Suppressor macrophage treated with lipopolysaccharide for 4 hours (primary cell): ENCODE data around the gene CAMK2G.

ENCODE experiments used
- DNase-seq: peaks from one replicate; pipeline ENCODE4 v3.0.0-alpha.2; 2020

CAMK2G gene

GRCh38 chr10:73859428-73859783, 14.9 kb downstream of the CAMK2G start:
- no peak for DNase-seq

DNA sequence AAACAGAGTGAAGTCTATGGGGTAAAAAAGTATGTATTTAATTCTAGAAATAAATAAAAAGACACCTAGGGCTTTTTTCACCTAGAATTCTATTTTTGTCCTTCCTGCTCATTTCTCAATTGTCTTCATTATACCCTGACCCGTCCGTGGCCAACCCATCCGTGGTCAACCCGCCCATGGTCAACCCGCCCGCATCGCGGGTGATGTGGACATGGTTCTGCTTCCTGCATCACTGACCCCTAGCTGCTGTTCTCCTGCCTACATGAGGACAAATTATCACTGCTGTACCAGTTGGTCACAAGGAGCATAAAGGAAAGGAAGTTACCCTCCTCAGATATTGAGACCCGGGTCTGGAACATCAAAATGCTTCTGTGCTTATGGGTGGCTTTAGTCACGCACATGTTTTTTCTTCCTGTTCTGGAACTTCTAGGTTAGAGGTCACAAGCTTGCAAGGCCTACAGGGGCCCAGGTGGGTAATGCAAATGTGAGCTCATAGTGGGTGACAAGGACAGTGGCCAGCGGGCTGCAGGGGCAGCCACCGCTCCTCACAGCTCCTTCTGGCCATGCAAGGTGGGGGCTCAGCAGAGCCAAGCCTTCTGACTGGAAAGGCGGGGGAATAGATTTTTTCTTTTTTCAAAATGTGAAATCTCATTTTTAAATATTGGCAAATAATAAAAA, 15.5 kb downstream of the CAMK2G start:
- no peak for DNase-seq

DNA sequence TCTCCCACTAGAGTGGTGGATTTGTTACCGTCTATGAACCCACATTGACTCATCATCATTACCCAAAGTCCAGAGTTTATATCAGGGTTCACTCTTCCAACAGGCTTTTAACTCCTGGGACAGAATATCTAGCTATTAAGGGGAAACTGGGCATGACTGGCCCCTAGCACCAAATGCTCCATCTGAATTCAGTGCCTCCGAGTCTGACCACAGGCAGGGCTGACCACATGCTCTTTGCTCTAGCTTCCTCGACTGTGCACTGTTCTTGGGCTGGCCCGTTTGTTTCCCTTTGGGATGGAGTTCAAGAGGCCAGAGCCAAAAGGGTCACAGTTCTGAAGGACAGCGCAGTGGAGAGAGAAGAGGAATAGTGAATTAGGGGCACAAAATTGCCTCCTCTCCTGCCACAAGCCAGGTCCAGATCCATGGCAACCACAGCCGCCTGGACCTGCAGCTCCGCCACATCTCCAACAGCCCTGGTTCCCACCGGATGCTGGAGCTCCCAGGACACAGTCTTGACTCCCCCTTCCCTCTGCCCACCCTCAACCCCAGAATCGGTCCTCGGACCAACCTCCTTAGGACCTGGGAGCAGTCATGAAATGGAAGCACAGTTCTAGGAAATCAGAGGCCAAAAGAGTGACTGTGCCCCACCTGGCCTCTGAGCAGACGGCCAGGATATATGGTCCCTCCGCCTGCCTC, 16.2 kb downstream of the CAMK2G start:
- DNase-seq: no peak

DNA sequence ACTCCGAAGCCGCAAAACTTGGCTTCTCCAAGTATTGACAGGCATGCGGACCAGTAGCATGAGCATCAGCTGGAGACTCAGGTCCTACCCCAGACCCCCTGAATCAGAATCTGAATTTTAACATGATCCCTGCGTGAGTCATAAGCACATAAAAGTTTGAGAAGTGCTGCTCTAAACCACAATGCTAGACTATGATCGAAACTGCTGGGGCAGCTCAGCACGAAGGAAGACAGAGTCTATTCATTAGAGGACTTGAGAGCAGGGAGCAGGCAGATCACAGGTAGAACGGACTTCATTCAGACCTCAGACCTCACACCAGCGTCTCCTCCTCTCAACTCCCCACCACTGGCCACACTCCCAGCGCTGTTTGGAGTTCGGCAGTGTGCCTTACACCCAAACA, 16.9 kb downstream of the CAMK2G start:
- peak; percentile 33 for DNase-seq

DNA sequence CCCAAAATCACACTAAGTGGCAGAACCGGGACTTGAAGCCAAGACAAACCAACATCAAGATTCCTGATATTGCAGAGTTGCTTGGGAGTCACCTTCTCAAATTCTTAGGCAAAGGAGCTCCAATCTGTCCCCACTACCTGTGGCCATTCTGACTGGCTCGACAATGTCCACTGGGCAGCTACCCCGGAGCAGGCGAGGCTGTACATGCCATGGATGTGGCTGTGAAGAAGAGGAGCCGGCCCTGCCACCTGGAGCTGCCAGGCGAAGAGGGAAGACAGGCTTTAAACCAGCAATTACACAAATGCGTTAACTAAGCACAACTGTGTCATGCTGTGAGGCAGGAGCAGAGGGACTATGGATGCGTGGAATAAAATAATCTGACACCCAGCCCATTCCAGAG, 18.1 kb downstream of the CAMK2G start:
- no peak for DNase-seq

DNA sequence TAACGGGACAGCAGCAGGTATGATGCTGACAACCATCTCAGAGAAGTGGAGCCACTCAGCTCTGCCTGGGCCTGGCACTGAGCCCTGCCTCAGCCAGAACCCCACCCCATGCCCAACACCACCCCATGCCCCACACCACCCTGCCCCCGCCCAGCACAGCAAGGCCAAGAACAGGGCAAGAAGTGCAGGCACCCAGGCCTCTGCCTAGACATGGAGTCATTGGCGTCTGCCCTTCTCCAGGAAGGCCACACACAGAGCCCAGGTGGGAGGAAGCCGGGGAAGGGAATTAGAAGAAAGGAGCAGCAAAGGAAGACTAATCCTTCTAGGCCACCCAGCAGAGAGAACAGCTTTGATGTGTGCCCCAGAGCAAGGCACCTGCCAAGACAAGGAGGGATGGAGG, 18.9 kb downstream of the CAMK2G start:
- DNase-seq: no peak

DNA sequence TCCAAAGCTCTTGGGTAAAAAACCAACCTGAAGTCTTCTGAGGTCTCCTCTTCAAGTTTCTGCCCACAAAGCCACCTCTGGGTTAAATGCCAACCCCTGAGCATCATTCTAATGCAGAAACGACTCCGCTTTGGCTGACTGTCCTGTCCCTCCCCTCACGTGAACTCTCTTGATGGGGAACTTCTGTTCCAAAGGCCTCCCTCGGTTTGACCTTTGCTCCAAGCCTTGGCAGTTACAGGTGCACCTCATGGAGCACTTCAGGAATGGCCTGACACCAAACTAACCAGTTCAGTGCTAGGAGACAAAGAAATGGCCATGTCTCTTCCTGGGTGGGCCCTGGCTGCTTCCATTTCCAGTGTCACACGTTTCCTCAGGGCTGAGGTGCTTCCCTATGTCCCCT, 20.0 kb downstream of the CAMK2G start:
- DNase-seq: no peak

- DNase-seq: no peak
Measured at GRCh38 chr10:73853196-73853595, 21.2 kb downstream of the CAMK2G start.

DNA sequence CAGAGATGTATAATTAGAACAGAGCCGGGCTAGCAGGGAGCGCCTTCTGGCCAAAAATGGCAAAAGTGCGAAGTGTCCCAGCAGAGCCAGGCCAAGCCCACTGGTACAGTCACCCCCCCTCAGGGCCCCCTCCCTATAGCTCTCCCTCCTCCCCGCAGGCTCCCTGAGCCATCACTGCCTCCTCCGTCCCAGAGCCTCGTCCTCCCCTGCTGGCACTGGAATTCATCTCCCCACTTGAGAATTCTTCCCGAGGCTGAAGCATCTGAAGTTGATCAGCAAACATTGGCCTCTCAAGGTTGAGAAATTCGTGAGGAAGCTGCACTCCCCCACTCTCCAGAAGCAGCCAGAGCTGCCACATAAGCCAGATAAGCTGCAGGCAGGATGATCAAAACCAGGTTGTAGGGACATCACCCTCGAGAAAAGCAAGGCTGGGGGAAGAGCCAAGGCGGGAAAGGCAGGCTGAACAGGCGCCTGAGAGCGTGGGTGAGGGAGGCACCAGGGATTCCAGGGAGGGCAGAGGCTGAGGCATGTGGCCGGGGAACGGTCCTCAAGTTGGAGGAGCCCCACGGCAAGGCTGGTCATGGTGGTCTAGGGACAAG, 23.4 kb downstream of the CAMK2G start:
- no peak for DNase-seq

GRCh38 chr10:73850211-73850610, 24.1 kb downstream of the CAMK2G start:
- no peak for DNase-seq

DNA sequence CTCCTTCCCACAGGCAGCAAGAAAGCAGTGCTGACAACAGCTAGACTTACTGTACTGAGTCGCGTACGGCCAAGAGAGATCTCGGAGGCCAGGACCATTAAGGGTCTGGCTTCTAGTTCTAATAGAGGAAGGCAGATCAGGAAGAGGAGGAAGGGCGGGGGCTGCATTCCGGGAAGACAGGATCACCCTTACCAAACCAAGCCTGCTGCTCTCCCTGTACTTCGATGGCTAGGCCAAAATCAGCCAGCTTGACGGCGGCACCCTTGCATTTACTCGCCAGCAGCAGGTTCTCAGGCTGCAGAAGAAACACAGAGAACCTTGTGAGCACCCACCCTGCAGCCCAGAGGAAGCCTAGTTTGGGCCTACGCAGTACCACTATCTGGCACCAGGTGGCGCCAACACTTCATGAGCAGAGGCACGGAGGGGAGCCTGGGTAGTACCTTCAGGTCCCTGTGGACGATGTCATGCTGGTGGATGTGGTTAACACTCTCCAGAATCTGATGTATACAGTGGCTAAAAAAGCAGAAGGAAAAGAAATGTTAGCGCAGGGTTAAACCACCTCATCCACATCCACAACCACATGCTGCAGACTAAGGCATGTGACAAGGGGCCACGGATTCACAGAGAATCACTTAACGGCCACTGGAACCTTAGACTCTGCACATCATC, 25.4 kb downstream of the CAMK2G start:
- DNase-seq: peak; percentile 91

DNA sequence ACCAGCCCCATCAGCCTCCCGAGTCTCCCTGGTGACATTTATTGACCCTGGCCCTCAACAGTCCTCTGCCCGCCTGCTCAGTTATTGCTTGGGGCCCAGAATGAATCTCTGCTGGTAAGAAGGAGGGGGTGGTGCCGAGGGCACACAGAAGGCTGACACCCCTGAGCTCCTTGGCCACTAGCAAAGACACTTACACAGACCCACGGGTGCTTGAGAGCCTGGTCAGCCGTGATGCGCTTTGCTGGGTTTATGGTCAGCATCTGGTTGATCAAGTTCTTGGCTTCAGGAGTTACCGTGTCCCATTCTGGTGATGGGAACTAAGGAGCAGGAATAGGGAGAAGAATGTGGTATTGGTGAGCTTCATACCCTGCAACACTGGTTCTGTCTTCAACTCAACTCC, 27.3 kb downstream of the CAMK2G start:
- no peak for DNase-seq

- DNase-seq: peak; percentile 73
Measured at GRCh38 chr10:73843261-73843660, 31.1 kb downstream of the CAMK2G start.

GRCh38 chr10:73842349-73842748, 32.0 kb downstream of the CAMK2G start:
- DNase-seq: no peak

DNA sequence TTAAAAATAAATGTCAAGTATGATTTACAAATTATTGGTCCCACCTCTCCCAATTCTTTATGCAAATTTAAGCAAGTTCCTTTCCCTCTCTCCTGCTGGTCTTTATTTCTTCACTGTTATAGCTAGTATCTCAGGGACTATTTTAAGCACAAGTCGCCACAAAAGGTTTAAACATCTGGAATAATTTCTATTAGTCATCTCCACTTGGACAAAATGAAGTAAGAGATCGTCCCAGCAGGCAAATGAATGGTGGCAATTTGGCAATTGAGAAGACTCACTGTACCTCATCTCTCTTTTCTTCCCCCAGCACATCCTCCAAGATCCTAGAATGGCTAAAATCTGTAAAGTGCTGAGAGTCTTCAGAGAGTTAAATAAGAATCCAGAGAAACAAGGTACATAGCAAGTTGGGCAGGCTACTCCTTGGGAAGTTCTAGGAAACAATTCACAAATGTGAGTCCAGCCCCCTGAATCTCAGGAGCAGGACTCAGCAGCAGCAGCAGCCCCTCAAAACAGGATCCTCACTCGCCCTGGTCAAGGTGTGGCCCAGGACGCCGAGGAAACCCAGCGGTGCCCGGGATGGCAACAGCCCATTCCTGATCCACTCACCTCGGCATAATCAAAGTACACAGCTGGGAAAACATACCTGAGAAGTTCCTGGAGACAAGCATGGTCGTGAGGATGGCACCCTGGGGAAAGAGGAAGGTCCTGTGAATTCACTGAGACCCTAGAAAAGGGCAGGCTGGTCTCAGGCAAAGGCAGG, 32.6 kb downstream of the CAMK2G start:
- DNase-seq: no peak

DNA sequence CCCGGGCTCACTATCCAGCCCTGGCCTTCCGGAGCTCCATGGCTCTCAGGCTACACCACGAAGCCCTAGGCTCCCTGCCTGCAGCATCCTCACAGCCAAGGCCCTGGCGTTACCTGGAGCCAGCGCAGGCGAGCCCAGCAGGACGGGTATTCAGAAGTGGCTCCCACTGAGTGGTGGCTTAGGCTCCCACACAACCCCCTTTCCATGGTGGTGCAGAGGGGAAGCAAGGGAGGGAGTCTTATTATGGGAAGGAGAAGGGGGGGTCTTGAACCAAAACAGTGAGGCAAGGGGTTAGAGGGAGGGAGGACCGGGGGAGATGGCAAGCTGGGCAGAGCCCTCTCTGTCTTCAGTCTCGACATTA, 33.3 kb downstream of the CAMK2G start:
- DNase-seq: no peak

- DNase-seq: no peak
Measured at GRCh38 chr10:73840403-73841060, 33.8 kb downstream of the CAMK2G start.

- no peak for DNase-seq
Measured at GRCh38 chr10:73840056-73840402, 34.3 kb downstream of the CAMK2G start.

- no peak for DNase-seq
Measured at GRCh38 chr10:73839276-73839966, 34.9 kb downstream of the CAMK2G start.

GRCh38 chr10:73838827-73839226, 35.5 kb downstream of the CAMK2G start:
- DNase-seq: no peak

DNA sequence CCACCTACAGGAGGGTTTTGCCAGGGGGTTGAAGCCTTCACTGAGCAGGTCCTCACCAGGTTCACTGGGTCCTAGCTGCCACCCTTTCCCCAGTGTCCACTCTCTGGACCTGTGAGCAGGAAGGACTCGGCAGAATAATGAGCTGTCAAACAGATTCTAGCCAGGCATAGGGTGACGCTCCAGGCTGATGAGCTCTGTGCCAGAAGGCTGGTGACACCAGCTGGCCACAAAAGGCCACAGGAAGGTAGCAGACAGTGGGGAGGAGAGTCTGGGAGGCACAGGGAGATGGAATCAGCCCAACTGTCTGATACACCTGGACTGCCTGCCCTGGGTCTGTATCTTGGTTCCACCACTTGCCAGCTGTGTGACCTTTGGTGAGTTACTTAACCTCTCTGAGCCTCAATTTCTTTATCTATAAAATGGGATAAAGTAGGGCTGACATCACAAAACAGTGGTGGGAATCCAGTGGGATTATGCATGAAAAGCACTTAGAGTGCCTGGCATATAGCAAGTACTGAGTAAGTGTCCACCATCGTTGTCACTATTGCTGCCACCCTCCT, 36.3 kb downstream of the CAMK2G start:
- DNase-seq: no peak

DNA sequence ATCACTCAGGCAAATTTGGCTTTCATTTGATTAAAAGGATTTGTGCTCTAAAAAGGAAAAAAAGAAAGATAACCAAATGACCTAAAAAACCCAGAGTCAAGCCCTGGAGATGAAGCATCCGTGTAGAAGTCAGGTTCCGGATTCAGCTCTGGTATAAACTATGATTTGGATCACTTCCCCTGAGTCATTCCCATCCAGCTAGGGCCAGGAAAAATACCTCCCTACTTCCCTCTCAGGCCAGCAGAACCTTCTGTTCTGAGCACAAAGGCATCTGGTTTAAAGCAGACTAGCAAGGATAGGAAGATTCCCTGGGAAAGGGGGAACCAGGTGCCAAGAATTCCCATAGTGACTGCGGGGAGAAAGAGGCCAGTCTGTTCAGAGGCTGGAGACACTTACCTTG, 37.3 kb downstream of the CAMK2G start:
- DNase-seq: no peak
